GM21737 (cell line): Measurements from ENCODE around the gene PEAK1.

Experiments used
- ATAC-seq: cut with Tn5 transposase; IDR thresholded peaks from one replicate; pipeline ENCODE4 v1.9.1; 2021; ENCODE audit warnings: mild to moderate bottlenecking, moderate library complexity; ENCODE audit not compliant: unreplicated experiment

The PEAK1 gene

DNA sequence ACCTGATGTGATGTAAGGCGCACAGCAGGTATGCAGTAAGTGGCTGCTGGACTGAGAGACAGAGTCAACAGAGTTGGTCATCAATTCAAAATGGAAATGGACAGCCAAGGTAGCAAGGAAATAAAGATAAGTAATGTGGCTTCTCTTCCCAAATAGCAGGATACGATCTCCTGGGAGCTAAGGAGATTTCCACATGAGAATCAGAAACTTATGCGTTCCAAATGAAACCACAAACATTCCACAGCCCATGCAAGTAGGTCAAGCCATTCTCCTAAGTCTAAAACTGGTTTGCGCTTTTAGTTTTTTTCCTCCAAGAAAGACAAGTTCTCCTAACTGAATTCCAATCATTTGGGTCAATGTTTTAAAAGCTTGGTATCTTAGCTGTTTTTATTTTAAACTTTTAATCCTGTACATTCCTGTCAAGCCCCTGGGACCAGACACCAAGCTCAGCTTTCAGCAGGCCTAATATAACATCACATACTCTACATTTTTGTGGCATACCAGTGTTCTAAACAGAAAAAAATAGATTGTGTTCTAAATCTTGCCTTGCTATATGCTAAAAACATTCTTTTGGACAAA is 275.3 kb downstream of the PEAK1 start:
- no peak for ATAC-seq

DNA sequence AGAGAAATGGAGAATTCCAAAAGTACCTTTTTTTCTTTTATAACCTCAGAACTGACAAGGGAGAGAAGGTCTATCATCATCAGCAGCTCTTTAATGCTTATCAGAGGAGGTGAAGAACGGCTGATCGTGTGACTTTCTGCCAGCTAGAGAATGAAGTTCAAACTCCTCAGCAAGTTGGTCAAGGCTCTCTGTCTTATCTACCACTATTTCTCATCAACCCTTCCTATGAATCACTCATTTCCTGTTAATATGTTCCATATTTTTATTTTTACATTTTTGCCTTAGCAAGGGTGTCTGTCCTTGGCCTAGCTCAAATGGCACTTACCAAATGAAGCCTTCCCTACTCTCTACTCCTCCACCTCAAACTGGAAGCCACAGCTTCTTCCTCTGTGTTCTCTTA is 275.9 kb downstream of the PEAK1 start:
- ATAC-seq: no peak

DNA sequence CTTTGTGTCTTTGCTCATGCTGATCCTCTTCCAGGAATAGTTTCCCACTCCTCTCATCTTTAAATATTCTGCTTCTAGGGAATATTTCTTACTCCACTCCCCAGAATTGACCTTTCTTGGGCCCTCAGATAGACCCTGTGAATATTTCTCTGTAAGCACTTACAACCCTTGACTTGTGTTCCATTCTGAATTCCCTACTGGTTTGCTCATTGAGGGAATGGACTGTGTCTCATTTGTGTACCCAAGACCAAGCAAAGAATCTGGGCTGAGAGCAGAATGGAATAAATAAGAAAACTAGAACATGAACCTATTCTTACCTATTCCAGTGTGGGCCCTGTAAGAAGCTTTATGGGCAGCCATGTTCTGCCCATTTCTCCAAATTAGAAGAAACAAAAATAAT is 276.3 kb downstream of the PEAK1 start:
- no peak for ATAC-seq

DNA sequence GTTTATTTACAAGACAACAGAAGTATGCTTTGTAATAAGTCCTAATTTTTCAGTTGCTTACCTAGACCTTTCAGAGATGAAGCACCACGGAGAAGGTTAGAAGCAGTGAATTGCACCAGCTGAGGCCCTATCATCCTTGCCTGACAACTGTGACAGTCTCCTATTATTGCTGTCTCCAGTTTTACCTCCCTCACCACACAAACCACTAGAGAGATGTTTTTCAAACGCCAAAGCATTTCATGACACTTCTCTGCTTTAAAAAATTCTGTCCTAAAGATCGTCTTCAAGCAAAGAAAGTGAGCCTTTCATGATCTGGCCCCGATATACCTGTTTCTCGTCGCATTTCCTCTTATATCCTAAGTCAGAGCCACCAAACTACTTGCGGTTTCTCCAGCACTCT is 276.7 kb downstream of the PEAK1 start:
- no peak for ATAC-seq

DNA sequence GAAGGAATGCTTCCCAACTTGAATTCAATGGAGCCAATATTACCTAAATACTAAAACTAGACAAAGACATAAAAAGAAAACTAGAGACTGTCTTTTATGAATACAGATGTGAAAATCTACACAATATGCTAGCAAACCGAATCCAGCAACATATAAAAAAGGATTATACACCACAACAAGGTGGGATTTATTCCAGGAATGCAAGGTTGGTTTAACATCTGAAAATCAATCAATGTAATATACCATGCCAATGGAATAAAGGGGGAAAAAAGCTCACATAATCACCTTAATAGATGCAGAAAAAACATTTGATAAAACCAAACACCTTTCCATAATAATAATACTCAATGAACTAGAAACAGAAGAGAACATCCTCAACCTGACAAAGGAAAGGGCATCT is 279.7 kb downstream of the PEAK1 start:
- no peak for ATAC-seq

DNA sequence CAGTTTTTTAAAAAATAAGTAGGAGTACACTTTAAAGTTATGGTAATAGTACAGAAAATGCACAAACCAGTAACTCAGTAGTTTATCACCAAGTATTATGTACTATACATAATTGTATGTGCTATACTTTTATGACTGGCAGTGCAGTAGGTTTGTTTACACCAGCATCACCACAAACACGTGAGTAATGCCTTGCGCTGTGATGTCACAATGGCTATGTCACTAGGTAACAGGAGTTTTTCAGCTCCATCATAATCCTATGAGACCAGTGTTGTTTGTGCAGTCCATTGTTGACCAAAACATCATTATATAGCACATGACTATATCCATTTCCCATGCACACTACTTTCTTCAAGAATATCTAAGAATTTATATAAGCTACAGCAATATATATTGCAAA is 280.6 kb downstream of the PEAK1 start:
- no peak for ATAC-seq

DNA sequence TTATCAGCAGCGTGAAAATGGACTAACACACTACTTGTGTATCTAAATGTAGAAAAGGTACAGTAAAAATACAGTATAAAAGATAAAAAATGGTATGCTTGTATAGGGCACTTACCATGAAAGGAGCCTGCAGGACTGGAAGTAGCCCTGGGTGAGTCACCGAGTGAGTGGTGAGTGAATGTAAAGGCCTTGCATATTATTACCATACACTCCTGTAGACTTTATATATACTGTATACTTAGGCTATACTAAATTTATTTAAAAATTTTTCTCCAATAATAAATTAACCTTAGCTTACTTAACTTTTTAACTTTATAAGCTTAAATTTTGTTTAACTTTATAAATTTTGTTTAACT is 281.8 kb downstream of the PEAK1 start:
- ATAC-seq: no peak

DNA sequence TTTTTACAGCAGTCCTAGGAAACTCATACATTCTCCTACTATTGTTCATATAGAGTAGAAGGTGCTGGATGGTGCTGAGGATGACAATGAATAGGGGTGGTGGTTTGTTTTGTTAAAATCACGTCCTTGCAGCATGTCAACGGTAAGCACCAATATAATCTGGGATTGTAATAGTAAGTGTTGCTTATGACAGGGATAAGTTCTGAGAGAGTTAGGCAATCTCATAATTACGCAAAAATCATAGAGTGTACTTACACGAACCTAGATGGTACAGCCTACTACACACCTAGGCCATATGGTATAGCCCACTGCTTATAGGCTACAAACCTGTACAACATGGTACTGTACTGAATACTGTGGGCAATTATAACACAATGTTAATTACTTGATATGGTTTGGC is 284.7 kb downstream of the PEAK1 start:
- ATAC-seq: no peak

DNA sequence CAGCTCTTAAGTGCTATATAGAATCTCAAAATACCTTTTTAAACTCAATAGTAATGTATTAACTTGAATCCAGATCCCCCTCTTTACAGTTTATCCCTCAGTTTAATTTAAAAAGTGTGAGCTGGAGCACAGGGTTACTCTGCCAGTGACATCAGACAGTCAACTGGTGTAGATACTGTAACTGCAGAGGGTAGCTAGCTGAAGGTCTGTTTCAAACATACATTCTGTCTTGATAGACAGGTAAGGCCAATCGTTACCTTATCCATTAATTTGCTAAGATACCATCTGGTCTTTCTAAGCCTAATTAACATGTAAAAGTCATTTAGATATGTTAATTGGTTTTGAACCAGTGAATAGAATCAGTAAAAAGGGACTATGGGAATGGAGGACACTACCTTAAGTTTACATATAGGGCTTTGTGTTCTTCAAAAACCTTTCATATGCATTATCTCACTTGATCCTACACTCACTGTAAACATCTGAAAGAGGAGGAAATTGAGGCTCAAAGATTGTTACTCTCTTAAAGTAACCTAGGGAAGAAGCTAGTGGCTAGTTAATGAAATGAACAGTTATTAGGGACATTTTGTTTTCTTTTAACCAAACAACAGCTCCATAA is 289.5 kb downstream of the PEAK1 start:
- ATAC-seq: no peak

DNA sequence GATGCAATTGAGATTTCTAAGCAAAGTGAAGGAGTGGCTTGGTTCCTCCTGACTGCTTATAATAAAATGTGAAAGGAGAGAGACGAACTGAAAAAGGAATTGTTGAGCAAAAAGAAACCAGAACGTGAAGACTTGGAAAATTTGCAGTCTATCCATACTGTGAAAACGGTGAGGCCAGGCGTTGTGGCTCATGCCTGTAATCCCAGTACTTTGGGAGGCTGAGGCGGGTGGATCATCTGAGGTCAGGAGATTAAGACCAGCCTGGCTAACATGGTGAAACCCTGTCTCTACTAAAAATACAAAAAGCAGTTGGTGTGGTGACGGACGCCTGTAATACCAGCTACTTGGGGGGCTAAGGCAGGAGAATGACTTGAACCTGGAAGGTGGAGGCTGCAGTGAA is 292.3 kb downstream of the PEAK1 start:
- no peak for ATAC-seq

DNA sequence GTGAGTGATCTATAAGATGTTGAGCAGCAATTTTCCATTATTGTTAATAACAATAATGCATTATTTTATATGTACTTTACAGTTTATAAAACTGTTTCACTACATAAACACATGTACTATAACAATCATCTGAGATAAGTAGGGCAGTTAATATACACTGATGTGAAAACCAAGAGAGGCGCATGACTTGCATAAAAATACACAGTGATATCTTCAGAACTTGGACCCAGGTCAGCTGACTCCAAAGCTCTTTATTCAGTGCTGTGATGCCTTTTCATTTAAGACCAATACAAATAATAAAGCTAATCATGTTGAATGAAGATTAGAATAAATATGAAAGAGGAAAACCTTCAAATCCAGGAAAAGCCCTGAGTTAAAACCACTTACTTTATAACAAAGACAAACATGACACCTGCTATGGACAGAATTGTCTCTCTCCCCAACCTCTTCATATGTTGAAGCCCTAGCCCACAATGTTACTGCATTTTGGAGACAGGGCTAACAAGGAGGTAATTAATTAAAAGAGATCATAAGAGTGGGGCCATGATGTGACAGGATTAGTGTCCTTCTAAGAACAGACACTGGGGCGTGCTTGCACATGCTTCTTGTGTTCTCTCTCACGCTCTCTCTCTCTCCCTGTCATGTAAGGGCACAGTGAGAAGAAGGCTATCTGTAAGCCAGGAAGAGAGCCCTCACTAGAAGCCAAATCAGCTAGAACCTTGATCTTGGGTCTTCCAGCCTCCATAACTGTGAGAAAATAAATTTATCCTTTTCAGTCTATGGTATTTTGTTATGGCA is 293.2 kb downstream of the PEAK1 start:
- no peak for ATAC-seq

DNA sequence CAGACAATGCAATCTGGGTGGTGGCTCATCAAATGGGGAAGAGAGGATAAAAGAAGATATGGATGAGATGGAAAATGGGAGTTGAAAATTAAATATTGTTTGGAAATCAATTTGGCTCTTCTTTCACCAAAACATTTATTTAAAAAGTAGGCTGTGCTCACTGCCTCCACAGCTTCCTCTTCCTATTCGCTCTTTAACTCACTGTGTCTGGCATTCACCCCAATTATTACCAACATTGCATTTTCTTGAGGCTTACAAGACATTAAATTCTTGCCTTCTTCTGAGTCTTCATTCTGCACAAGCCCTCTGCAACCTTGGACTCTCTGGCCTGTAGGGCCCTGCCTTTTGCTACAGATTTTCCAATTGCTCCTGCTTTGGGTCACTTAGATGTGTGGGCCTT is 296.1 kb downstream of the PEAK1 start:
- no peak for ATAC-seq

DNA sequence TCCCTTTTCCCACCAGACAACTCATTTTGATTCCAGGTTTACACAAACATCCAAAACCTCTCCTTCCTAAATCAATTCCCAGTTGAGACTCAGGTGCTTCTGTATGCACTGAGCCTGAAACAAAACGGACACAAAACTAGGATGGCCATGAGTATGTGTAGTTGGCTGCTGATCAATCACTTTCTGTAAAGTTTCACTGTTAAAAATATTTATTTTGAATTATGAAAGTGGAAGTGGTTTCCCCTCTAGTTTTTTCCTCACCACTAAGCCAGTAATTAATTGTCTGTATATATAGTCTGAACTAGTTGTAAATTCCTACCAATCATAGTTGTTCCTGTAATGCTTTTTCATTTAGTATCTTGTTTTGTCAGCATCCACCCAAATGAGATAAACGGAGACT is 297.3 kb downstream of the PEAK1 start:
- no peak for ATAC-seq

DNA sequence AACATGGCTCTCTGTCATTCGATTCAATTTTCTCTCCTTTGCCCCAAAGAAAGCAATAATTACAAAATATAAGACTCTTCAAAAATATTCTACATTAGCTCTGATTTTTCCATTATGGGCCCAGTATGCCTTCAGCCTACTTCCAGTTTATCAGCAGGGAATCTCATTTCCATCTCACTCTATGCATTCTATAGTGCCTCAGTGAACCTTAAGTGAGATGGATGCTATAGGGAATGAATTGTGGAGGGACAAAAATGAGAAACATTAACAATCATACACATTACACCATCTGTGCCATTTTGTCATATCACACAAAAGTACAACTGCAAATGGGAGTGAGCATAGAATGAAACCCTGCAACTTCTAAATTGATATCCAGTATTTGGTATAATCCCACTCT is 298.3 kb downstream of the PEAK1 start:
- no peak for ATAC-seq

DNA sequence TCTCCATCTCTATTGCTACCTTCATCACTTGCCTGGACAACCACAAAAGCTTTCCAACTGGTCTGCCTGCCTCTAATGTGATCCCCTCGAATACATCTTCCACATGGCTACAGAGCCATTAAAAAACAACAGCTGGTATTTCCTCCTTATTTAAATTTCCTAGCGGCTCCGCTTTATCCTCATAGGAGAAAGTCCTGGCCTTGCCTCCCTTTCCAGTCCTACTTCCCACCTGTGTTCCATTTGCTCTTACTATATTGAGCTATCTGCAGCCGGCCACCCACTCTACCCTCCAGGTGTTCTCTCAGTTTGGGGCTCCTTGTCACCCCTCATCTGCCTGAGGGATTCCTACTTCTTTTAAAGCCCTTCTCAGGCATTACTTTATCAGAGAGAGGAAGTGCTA is 299.3 kb downstream of the PEAK1 start:
- no peak for ATAC-seq

DNA sequence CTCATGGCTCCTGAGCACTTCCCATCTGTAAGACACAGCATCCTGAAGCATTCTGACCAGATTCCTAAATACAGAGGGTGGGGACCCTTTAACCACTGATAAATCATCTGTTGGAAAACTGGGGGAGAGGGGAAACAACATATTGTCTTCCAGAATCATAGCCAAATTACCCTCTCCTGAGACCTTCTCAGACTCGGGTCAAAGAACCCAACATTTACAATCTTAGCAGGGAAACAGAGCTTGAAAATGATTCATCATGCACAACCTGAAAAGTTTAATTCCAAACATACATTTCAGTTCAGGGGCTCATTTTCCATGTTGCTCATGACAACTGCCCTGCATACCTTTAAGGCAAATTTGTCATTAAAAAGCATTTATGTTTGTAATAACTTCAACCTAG is 300.5 kb downstream of the PEAK1 start:
- no peak for ATAC-seq

DNA sequence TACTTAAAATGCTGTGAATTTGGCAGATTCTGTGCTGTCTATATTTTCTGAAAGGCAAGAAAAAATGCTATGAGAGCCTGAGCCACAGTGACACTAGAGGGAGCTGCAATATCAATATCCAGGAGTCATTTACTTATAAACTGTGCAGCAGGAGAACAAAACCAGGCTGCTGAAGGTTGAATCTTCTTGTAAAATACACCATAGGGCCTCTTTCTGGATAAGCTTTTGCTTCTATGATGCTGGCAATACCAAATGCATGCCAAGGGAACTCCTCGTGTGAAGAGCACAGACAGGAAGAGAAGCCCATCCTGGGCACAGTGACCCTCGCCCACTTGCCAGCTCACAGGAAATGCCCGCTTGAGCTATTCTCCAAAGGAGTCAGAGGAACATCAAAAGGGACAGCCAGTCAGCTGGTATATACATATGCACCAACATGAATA is 301.0 kb downstream of the PEAK1 start:
- ATAC-seq: no peak

DNA sequence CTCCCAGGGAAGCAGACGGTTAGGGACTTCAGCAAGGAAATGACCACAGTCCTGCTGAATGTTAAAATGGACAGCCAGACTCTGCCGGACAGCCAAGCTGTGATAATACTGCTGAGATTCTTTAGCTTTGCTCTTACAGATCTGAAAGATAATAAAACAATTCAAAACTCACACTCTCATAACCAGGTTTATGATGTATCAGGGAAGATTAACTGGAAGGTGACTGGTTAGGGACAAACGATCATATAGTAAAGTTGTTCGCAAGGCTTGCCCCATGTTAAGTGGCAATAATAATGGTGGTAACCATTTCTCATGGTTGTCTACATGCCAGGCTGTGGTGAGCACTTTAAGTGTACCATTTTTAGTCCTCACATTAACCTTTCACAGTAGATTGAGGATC is 304.7 kb downstream of the PEAK1 start:
- no peak for ATAC-seq

DNA sequence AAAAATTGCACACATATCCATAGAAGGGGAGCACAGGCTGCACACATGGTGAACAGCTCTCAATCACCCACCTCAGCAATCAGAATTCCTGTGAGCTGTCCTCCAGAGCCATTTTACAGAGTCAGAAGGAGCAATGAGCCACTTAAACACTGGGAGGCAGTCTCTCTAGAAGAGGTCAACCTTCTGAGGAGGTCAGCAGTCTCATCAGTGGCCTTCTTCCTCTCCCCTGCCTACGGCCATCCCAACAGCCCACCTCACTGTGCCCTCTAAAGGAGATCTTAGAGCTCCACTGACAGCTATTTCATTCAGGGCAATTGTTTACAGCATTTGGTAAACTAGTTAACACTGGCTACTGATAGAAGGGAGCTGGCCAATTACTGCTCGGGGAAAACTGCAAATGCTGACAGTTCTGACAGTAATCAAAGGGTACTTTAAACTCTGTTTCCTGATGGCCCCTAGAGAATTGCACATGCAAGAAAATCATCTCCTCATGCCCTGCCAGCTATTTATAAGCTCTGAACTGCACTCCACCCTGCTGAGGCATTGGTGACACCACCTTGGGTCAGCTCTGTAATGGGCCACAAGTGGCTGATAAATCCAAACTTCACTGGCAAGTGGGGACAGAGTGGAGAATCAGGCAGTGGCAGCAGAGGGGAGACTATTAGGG is 306.9 kb downstream of the PEAK1 start:
- no peak for ATAC-seq

DNA sequence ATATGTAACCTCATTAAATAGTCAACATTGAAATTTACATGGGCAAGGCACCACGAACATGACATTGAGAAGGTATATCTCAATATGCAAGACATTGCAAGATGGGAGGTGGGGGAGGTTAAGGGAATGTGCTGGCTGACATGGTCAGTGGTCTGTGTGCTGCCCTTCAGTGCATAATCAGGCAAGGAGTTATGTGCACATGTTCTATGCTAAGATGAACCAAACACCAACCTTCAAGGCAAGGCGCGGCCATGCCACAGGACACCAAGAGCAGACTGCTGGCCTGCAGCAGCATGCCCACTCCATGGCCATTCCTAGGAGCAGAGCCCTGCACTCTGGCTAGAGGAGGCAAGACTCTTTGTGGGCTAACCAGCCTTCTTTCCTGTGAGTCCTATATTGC is 308.1 kb downstream of the PEAK1 start:
- no peak for ATAC-seq

DNA sequence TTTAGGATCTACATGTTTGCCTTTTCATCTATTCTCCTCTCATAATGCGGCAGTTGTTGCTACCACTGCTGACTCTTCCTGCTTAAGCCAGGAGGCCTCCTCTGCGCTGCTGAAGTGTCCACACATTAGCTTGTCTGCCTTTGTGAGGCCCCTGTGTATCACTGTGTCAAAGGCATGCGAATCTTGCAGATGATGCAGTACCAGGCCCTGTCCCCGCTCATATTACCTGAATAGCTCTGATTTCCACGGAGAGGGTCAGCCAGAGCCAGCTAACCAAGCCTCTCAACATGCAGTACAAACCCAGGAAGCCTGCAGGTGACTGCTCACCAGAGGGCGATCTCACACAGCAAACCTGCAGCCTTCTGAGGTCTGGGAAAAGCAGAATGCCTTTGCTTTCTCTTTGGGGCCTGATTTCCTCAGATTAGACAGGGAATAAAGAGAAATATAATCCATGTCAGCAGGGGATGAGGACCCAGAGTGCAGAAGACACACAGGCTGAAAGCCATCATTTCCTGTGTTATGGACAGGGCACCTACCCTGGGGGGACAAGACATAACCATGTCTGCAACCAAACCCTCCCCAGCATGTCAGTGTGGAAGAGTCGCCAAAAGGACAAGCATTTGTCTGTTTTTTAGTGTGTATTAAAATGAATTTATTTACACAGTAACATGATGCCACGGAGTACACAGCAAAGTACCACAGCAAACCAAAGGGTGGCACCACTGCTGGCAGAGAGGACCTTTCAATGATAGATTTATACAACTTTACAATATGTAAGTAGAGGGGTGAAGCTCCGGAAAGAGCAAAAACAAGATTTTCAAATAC is 312.2 kb downstream of the PEAK1 start:
- no peak for ATAC-seq
